K562 (cell line): ENCODE measurements around the gene RER1. TPM values are rescaled to one million over a fixed set of nuclear protein-coding genes. Genes with fewer than 3 reads are reported as not detected.

Experiments
- BRF1 ChIP-seq: IDR thresholded peaks from 3 replicates; pipeline ENCODE4 v1.6.1; 2011; ENCODE audit warnings: borderline replicate concordance, mild to moderate bottlenecking; ENCODE audit not compliant: insufficient read length; ENCODE audit errors: extremely low read depth
- CC2D1A ChIP-seq: fragments of 450-650 bp; IDR thresholded peaks from 2 replicates; pipeline ENCODE4 v1.6.1; 2017; ENCODE audit warnings: mild to moderate bottlenecking
- DPF2 ChIP-seq: fragments of 450-650 bp; IDR thresholded peaks from 2 replicates; pipeline ENCODE4 v1.6.1; 2016
- HNRNPL ChIP-seq: fragments of 200-400 bp; formaldehyde crosslinking; IDR thresholded peaks from 2 replicates; pipeline ENCODE4 v1.6.1; 2017; ENCODE audit warnings: low read depth, mild to moderate bottlenecking, low read length
- KAT7 ChIP-seq: sonication (generic); formaldehyde crosslinking; IDR thresholded peaks from 2 replicates; pipeline ENCODE4 v1.8.0; 2022; ENCODE audit warnings: missing genetic modification reagents, mild to moderate bottlenecking, borderline replicate concordance
- MTF1 ChIP-seq: fragments of 250-450 bp; sonication (Bioruptor Pico); IDR thresholded peaks from 2 replicates; pipeline ENCODE4 v1.9.0; 2021; ENCODE audit warnings: moderate library complexity, mild to moderate bottlenecking, inconsistent platforms, borderline replicate concordance
- NBN ChIP-seq: fragments of 450-650 bp; IDR thresholded peaks from 2 replicates; pipeline ENCODE4 v1.6.1; 2016; ENCODE audit warnings: low read depth, mild to moderate bottlenecking
- NCOA1 ChIP-seq: fragments of 450-650 bp; IDR thresholded peaks from 2 replicates; pipeline ENCODE4 v1.6.1; 2016; ENCODE audit warnings: low read depth
- PHB ChIP-seq: fragments of 250-450 bp; sonication (Bioruptor Pico); IDR thresholded peaks from 2 replicates; pipeline ENCODE4 v1.5.0; 2021
- PML ChIP-seq: IDR thresholded peaks from 2 replicates; pipeline ENCODE4 v1.6.1; 2012; ENCODE audit warnings: low read length, inconsistent platforms
- SP2 ChIP-seq: IDR thresholded peaks from 2 replicates; pipeline ENCODE4 v1.6.1; 2011; ENCODE audit warnings: mild to moderate bottlenecking, low read depth, low read length, moderate library complexity; ENCODE audit not compliant: poor library complexity, severe bottlenecking; ENCODE audit errors: extremely low read depth
- STAG1 ChIP-seq: sonication (generic); formaldehyde crosslinking; IDR thresholded peaks from 2 replicates; pipeline ENCODE4 v1.5.0; 2020; ENCODE audit warnings: missing genetic modification reagents, borderline replicate concordance
- ZNF3 ChIP-seq: fragments of 250-450 bp; sonication (Bioruptor Pico); IDR thresholded peaks from 2 replicates; pipeline ENCODE4 v1.5.0; 2021; ENCODE audit warnings: mild to moderate bottlenecking, moderate library complexity
- ZNF316 ChIP-seq: fragments of 450-650 bp; IDR thresholded peaks from 2 replicates; pipeline ENCODE4 v1.6.1; 2016
- ZNF324 ChIP-seq: fragments of 250-450 bp; sonication (Bioruptor Pico); IDR thresholded peaks from 2 replicates; pipeline ENCODE4 v1.4.0; 2020; ENCODE audit warnings: mild to moderate bottlenecking
- ZNF347 ChIP-seq: fragments of 450-650 bp; formaldehyde crosslinking; IDR thresholded peaks from 2 replicates; pipeline ENCODE4 v1.4.0; 2020; ENCODE audit warnings: low read depth, mild to moderate bottlenecking, moderate library complexity
- ZNF57 ChIP-seq: fragments of 450-650 bp; formaldehyde crosslinking; IDR thresholded peaks from 2 replicates; pipeline ENCODE4 v1.4.0; 2020; ENCODE audit warnings: mild to moderate bottlenecking, moderate library complexity
- ZNF717 ChIP-seq: fragments of 250-450 bp; sonication (Bioruptor Pico); IDR thresholded peaks from 2 replicates; pipeline ENCODE4 v1.5.0; 2021
- ZNF76 ChIP-seq: fragments of 250-450 bp; sonication (Bioruptor Pico); IDR thresholded peaks from 2 replicates; pipeline ENCODE4 v1.4.0; 2020; ENCODE audit warnings: mild to moderate bottlenecking, moderate library complexity, borderline replicate concordance
- polyA plus RNA-seq, 8 experiments: library from polyadenylated mRNA; depleted of rRNA in 4 of 8; stranded (reverse) in 5 of 8; unstranded in 3 of 8; fragments of >200 nt; fragmentation: Nextera tagmentation in 2 of 8; fragmentation: Illumina TruSeq in 1 of 8; extraction: Ambion mirVana in 2 of 8; extraction: Trizol in 1 of 8; gene quantifications; 2 replicates each; pipeline versions ENCODE4 v1.2.1 to v1.2.3, GENCODE V29; 2011 to 2014; ENCODE audit warnings: inconsistent platforms in 1 of 8, missing spikeins in 1 of 8
- total RNA-seq, 7 experiments: library from RNA; depleted of rRNA in 6 of 7; stranded (reverse); fragments of >200 nt in 6 of 7; fragmentation: Illumina TruSeq in 2 of 7; extraction: Trizol in 2 of 7; gene quantifications; 2 replicates each; pipeline versions ENCODE4 v1.2.1 to v1.2.3, GENCODE V29; 2011 to 2021; ENCODE audit warnings: low replicate concordance in 1 of 7
- TF ChIP-seq, protein P1 (sequence below): fragments of 450-650 bp; IDR thresholded peaks from 2 replicates; pipeline ENCODE4 v1.7.1; 2018; ENCODE audit warnings: mild to moderate bottlenecking, low read depth; ENCODE audit not compliant: partially characterized antibody
- TF ChIP-seq, protein P2 (sequence below): fragments of 450-650 bp; IDR thresholded peaks from 2 replicates; pipeline ENCODE4 v1.6.1; 2017; ENCODE audit warnings: mild to moderate bottlenecking, moderate library complexity
- TF ChIP-seq, protein P3 (sequence below): fragments of 450-650 bp; formaldehyde crosslinking; IDR thresholded peaks from 2 replicates; pipeline ENCODE4 v1.4.0; 2022; ENCODE audit warnings: missing genetic modification characterization
- TF ChIP-seq, protein P4 (sequence below): fragments of 250-450 bp; sonication (Bioruptor Pico); IDR thresholded peaks from 2 replicates; pipeline ENCODE4 v1.6.1; 2021; ENCODE audit warnings: mild to moderate bottlenecking
- TF ChIP-seq, protein P5 (sequence below): sonication (generic); formaldehyde crosslinking; IDR thresholded peaks from 2 replicates; pipeline ENCODE4 v1.8.0; 2022; ENCODE audit warnings: mild to moderate bottlenecking, missing genetic modification reagents

RER1 gene
- total and polyA plus RNA-seq, 9 of the 15 experiments (the other 6 are each of a cell fraction or from before 2014, with no cell fraction given), result 19.6 to 354 (median 183) TPM

DNA sequence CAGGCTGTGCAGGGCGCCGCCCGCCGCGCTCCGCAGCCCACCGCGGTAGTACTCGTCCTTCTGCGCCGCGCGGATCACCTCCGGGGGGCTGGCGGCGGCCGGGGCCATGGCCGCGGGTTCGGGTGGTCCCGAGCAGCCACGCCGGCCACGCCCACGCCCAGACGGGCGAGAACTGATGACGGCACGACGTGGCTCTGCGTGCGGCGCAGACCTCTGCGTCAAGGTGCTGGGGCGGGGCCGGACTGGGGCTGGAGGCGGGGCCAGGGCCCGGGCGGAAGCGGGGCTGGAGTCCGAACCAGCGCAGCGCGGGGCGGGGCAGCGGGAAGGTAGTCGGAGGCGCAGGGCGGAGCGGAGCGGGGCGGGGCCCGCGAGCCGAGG lies 20.7 kb downstream of the RER1 start, which contains the start of gene PEX10 (continued):
- TF ChIP-seq, protein P1, sequence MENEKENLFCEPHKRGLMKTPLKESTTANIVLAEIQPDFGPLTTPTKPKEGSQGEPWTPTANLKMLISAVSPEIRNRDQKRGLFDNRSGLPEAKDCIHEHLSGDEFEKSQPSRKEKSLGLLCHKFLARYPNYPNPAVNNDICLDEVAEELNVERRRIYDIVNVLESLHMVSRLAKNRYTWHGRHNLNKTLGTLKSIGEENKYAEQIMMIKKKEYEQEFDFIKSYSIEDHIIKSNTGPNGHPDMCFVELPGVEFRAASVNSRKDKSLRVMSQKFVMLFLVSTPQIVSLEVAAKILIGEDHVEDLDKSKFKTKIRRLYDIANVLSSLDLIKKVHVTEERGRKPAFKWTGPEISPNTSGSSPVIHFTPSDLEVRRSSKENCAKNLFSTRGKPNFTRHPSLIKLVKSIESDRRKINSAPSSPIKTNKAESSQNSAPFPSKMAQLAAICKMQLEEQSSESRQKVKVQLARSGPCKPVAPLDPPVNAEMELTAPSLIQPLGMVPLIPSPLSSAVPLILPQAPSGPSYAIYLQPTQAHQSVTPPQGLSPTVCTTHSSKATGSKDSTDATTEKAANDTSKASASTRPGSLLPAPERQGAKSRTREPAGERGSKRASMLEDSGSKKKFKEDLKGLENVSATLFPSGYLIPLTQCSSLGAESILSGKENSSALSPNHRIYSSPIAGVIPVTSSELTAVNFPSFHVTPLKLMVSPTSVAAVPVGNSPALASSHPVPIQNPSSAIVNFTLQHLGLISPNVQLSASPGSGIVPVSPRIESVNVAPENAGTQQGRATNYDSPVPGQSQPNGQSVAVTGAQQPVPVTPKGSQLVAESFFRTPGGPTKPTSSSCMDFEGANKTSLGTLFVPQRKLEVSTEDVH, result peak; percentile 62
- no peak for TF ChIP-seq CC2D1A
- TF ChIP-seq, protein P2, sequence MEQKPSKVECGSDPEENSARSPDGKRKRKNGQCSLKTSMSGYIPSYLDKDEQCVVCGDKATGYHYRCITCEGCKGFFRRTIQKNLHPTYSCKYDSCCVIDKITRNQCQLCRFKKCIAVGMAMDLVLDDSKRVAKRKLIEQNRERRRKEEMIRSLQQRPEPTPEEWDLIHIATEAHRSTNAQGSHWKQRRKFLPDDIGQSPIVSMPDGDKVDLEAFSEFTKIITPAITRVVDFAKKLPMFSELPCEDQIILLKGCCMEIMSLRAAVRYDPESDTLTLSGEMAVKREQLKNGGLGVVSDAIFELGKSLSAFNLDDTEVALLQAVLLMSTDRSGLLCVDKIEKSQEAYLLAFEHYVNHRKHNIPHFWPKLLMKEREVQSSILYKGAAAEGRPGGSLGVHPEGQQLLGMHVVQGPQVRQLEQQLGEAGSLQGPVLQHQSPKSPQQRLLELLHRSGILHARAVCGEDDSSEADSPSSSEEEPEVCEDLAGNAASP, result no peak
- TF ChIP-seq DPF2, result no peak
- TF ChIP-seq, protein P3, sequence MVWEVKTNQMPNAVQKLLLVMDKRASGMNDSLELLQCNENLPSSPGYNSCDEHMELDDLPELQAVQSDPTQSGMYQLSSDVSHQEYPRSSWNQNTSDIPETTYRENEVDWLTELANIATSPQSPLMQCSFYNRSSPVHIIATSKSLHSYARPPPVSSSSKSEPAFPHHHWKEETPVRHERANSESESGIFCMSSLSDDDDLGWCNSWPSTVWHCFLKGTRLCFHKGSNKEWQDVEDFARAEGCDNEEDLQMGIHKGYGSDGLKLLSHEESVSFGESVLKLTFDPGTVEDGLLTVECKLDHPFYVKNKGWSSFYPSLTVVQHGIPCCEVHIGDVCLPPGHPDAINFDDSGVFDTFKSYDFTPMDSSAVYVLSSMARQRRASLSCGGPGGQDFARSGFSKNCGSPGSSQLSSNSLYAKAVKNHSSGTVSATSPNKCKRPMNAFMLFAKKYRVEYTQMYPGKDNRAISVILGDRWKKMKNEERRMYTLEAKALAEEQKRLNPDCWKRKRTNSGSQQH, result no peak
- no peak for TF ChIP-seq BRF1
- TF ChIP-seq ZNF316, result no peak
- TF ChIP-seq, protein P4, sequence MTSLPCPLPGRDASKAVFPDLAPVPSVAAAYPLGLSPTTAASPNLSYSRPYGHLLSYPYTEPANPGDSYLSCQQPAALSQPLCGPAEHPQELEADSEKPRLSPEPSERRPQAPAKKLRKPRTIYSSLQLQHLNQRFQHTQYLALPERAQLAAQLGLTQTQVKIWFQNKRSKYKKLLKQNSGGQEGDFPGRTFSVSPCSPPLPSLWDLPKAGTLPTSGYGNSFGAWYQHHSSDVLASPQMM, result no peak
- no peak for TF ChIP-seq ZNF347
- no peak; the same call in 1 of the 2 replicates for TF ChIP-seq PML
- TF ChIP-seq STAG1, result no peak
- no peak for TF ChIP-seq KAT7
- TF ChIP-seq PHB, result no peak
- TF ChIP-seq NBN, result no peak
- TF ChIP-seq ZNF57, result no peak
- TF ChIP-seq HNRNPL, result no peak
- TF ChIP-seq NCOA1, result no peak
- TF ChIP-seq ZNF3 (CRISPR knock-in tag), result no peak
- TF ChIP-seq MTF1 (CRISPR knock-in tag), result no peak
- TF ChIP-seq ZNF76, result no peak
- TF ChIP-seq SP2, result no peak
- no peak for TF ChIP-seq ZNF324 (CRISPR knock-in tag)
- TF ChIP-seq, protein P5, sequence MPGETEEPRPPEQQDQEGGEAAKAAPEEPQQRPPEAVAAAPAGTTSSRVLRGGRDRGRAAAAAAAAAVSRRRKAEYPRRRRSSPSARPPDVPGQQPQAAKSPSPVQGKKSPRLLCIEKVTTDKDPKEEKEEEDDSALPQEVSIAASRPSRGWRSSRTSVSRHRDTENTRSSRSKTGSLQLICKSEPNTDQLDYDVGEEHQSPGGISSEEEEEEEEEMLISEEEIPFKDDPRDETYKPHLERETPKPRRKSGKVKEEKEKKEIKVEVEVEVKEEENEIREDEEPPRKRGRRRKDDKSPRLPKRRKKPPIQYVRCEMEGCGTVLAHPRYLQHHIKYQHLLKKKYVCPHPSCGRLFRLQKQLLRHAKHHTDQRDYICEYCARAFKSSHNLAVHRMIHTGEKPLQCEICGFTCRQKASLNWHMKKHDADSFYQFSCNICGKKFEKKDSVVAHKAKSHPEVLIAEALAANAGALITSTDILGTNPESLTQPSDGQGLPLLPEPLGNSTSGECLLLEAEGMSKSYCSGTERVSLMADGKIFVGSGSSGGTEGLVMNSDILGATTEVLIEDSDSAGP (CRISPR knock-in tag), result no peak
- TF ChIP-seq ZNF717, result no peak
